H1 (cell line): ENCODE measurements around the gene DBH. TPM values are rescaled to one million over a fixed set of nuclear protein-coding genes. Genes with fewer than 3 reads are reported as not detected.

Experiments used
- CTCF ChIA-PET: fragments of 300-600 bp; sonication (Branson Sonifier 250); formaldehyde crosslinking; loops from one replicate; lab custom pipeline; 2021; ENCODE audit not compliant: partially characterized antibody; lab: Charles Lee
- POLR2A ChIA-PET: fragments of 300-600 bp; sonication (Branson Sonifier 250); formaldehyde crosslinking; loops from one replicate; lab custom pipeline; 2021; ENCODE audit warnings: inconsistent platforms; ENCODE audit not compliant: partially characterized antibody; lab: Charles Lee
- DNase-seq, 2 experiments: peaks; one replicate each; pipeline versions ENCODE4 v3.0.0 to v3.0.0-alpha.2; 2010 to 2022; ENCODE audit warnings: low spot score in 2 of 2, low read depth in 1 of 2, mixed read lengths in 1 of 2
- FAIRE-seq: peaks from 2 replicates; lab custom pipeline; 2011; peaks lifted over from hg19 to GRCh38; lab: Jason Lieb, UNC
- H2AFZ ChIP-seq: 2 replicates; pipeline ENCODE4 v1.8.1; 2012; ENCODE audit warnings: low read length, inconsistent platforms
- H2AK5ac ChIP-seq: 2 replicates; pipeline ENCODE4 v1.6.1; 2013; ENCODE audit warnings: low read depth, low read length
- H2BK120ac ChIP-seq: replicated peaks from 2 replicates; pipeline ENCODE3; 2013; ENCODE audit warnings: low read depth, low read length, inconsistent platforms
- H2BK12ac ChIP-seq: 2 replicates; pipeline ENCODE4 v1.6.1; 2013; ENCODE audit warnings: low read depth, low read length
- H2BK15ac ChIP-seq: 2 replicates; pipeline ENCODE4 v1.6.1; 2013; ENCODE audit warnings: low read length
- H2BK20ac ChIP-seq: 2 replicates; pipeline ENCODE4 v1.6.1; 2013; ENCODE audit warnings: low read length
- H2BK5ac ChIP-seq: 2 replicates; pipeline ENCODE4 v1.6.1; 2013; ENCODE audit warnings: low read depth, low read length
- H3K14ac ChIP-seq: 2 replicates; pipeline ENCODE4 v1.6.1; 2013; ENCODE audit warnings: inconsistent platforms; ENCODE audit not compliant: insufficient read length
- H3K18ac ChIP-seq: 2 replicates; pipeline ENCODE4 v1.6.1; 2013; ENCODE audit warnings: low read length; ENCODE audit errors: extremely low read depth
- H3K23ac ChIP-seq: 2 replicates; pipeline ENCODE4 v1.6.1; 2013; ENCODE audit warnings: inconsistent platforms; ENCODE audit not compliant: insufficient read length
- H3K23me2 ChIP-seq: 2 replicates; pipeline ENCODE4 v1.6.1; 2013; ENCODE audit warnings: low read depth, low read length
- H3K27ac ChIP-seq: 2 replicates; pipeline ENCODE4 v1.6.1; 2011; ENCODE audit warnings: low read depth, low read length, inconsistent platforms
- H3K27me3 ChIP-seq, 4 experiments: replicated peaks in 1 of 4; 1 replicate in 1 of 4; 2 replicates in 3 of 4; pipeline versions ENCODE4 v1.6.1 to v1.8.1; 2011 to 2013; ENCODE audit warnings: low read length in 3 of 4, mild to moderate bottlenecking in 3 of 4, inconsistent platforms in 2 of 4, mixed read lengths in 2 of 4, moderate library complexity in 1 of 4; ENCODE audit not compliant: control insufficient read depth in 3 of 4, insufficient read depth in 3 of 4; ENCODE audit errors: extremely low read depth in 1 of 4
- H3K36me3 ChIP-seq, 4 experiments: 2 replicates each; pipeline versions ENCODE4 v1.6.1 to v1.8.1; 2011 to 2013; ENCODE audit warnings: mild to moderate bottlenecking in 4 of 4, low read length in 3 of 4, moderate library complexity in 2 of 4, control low read depth in 1 of 4, inconsistent platforms in 1 of 4; ENCODE audit not compliant: insufficient read depth in 4 of 4, control insufficient read depth in 2 of 4
- H3K4ac ChIP-seq: replicated peaks from 2 replicates; pipeline ENCODE3; 2013; ENCODE audit warnings: low read length, low read depth, mixed read lengths, inconsistent platforms; ENCODE audit not compliant: insufficient read length
- H3K4me1 ChIP-seq, 4 experiments: replicated peaks in 1 of 4; 1 replicate in 1 of 4; 2 replicates in 3 of 4; pipeline versions ENCODE4 v1.6.1 to v1.8.1; 2011 to 2013; ENCODE audit warnings: low read length in 3 of 4, inconsistent platforms in 2 of 4, mixed read lengths in 1 of 4; ENCODE audit not compliant: insufficient read depth in 4 of 4, control insufficient read depth in 3 of 4
- H3K4me2 ChIP-seq, 2 experiments: 2 replicates each; pipeline versions ENCODE4 v1.6.1 to v1.8.1; 2011 to 2013; ENCODE audit warnings: low read depth in 2 of 2, low read length in 2 of 2, control low read depth in 1 of 2, inconsistent platforms in 1 of 2, mild to moderate bottlenecking in 1 of 2; ENCODE audit not compliant: insufficient read depth in 1 of 2
- H3K4me3 ChIP-seq, 4 experiments: fragments of 200-600, 300-600 bp in 1 of 4; sonication (generic), shearing (Covaris generic), sonication (Bioruptor Twin) in 1 of 4; 2 replicates each; pipeline versions ENCODE4 v1.5.1 to v1.8.1; 2011 to 2016; ENCODE audit warnings: low read length in 4 of 4, low read depth in 3 of 4, control low read depth in 2 of 4, inconsistent platforms in 2 of 4, mild to moderate bottlenecking in 2 of 4, mixed read lengths in 1 of 4, moderate library complexity in 1 of 4; ENCODE audit not compliant: insufficient read depth in 2 of 4; ENCODE audit errors: extremely low read depth in 1 of 4
- H3K56ac ChIP-seq: replicated peaks from 2 replicates; pipeline ENCODE3; 2013; ENCODE audit warnings: low read depth, mild to moderate bottlenecking, mixed read lengths, low read length, inconsistent platforms; ENCODE audit not compliant: insufficient read length
- H3K79me1 ChIP-seq: 2 replicates; pipeline ENCODE4 v1.6.1; 2013; ENCODE audit warnings: low read depth, low read length, control low read depth
- H3K79me2 ChIP-seq, 2 experiments: 2 replicates each; pipeline versions ENCODE4 v1.6.1 to v1.8.1; 2012 to 2013; ENCODE audit warnings: low read length in 2 of 2, mild to moderate bottlenecking in 2 of 2, inconsistent platforms in 1 of 2; ENCODE audit not compliant: insufficient read depth in 2 of 2, control insufficient read depth in 1 of 2
- H3K9ac ChIP-seq, 4 experiments: replicated peaks in 1 of 4; 1 replicate in 1 of 4; 2 replicates in 3 of 4; pipeline versions ENCODE4 v1.6.1 to v1.8.1; 2011 to 2013; ENCODE audit warnings: low read depth in 3 of 4, low read length in 3 of 4, control low read depth in 2 of 4, mild to moderate bottlenecking in 2 of 4, moderate library complexity in 2 of 4, inconsistent platforms in 1 of 4; ENCODE audit errors: extremely low read depth in 1 of 4
- H3K9me3 ChIP-seq, 2 experiments: 2 replicates each; pipeline versions ENCODE4 v1.6.1 to v1.8.1; 2012 to 2013; ENCODE audit warnings: mild to moderate bottlenecking in 2 of 2, moderate library complexity in 2 of 2, control low read depth in 1 of 2, inconsistent platforms in 1 of 2, low read depth in 1 of 2, low read length in 1 of 2, mixed read lengths in 1 of 2; ENCODE audit not compliant: insufficient read depth in 2 of 2
- H4K20me1 ChIP-seq, 2 experiments: replicated peaks in 1 of 2; 2 replicates each; pipeline versions ENCODE3 to v1.8.1; 2011 to 2013; ENCODE audit warnings: inconsistent platforms in 2 of 2, low read length in 2 of 2, mild to moderate bottlenecking in 1 of 2; ENCODE audit not compliant: insufficient read depth in 2 of 2, control insufficient read depth in 1 of 2
- H4K5ac ChIP-seq: 2 replicates; pipeline ENCODE4 v1.6.1; 2013; ENCODE audit warnings: low read length, low read depth, mixed read lengths, inconsistent platforms; ENCODE audit not compliant: insufficient read length
- H4K8ac ChIP-seq: 2 replicates; pipeline ENCODE4 v1.8.0; 2013; ENCODE audit warnings: mild to moderate bottlenecking, moderate library complexity, low read length, inconsistent platforms; ENCODE audit not compliant: insufficient read depth; ENCODE audit errors: extremely low read depth
- H4K91ac ChIP-seq: replicated peaks from 2 replicates; pipeline ENCODE3; 2013; ENCODE audit warnings: low read length, mixed read lengths, inconsistent platforms; ENCODE audit not compliant: insufficient read length
- CREB1 ChIP-seq: IDR thresholded peaks from 2 replicates; pipeline ENCODE4 v1.6.1; 2012; ENCODE audit warnings: inconsistent platforms
- WGBS, 2 experiments: shearing (Covaris generic) in 1 of 2; methylation state at CpG; one replicate each; pipeline versions ENCODE4 v1.1.6 to v1.1.7; 2013 to 2015; ENCODE audit warnings: low lambda C conversion rate in 2 of 2, mixed read lengths in 2 of 2, inconsistent platforms in 1 of 2, low coverage in 1 of 2, missing lambda C conversion rate in 1 of 2; ENCODE audit not compliant: insufficient replicate concordance in 2 of 2, insufficient coverage in 1 of 2, insufficient read length in 1 of 2; ENCODE audit errors: extremely low coverage in 1 of 2, missing lambda C conversion rate in 1 of 2; 5-methylcytosine and 5-hydroxymethylcytosine counted together
- polyA plus RNA-seq, 7 experiments: library from polyadenylated mRNA; depleted of rRNA in 3 of 7; stranded (reverse) in 5 of 7; unstranded in 2 of 7; fragments of >200 nt in 5 of 7; fragments of 200-250 nt in 2 of 7; gene quantifications; 1 replicate in 5 of 7; 2 replicates in 1 of 7; 4 replicates in 1 of 7; pipeline versions ENCODE4 v1.2.1 to v1.2.3, GENCODE V29; 2011 to 2013; ENCODE audit warnings: missing spikeins in 2 of 7, mixed read lengths in 2 of 7
- total RNA-seq: library from RNA; stranded (reverse); fragmentation: NEBNext Ultra II Directional; extraction: Animal tissue kit (Norgen Biotek cat#: 25700); gene quantifications from 2 replicates; pipeline ENCODE4 v1.2.1, GENCODE V29; 2021

Gene DBH
- total and polyA plus RNA-seq, 2 of the 8 experiments (the other 6 are each of a cell fraction or from before 2014, with no cell fraction given), result 0.18 TPM; not detected in 1

DNA sequence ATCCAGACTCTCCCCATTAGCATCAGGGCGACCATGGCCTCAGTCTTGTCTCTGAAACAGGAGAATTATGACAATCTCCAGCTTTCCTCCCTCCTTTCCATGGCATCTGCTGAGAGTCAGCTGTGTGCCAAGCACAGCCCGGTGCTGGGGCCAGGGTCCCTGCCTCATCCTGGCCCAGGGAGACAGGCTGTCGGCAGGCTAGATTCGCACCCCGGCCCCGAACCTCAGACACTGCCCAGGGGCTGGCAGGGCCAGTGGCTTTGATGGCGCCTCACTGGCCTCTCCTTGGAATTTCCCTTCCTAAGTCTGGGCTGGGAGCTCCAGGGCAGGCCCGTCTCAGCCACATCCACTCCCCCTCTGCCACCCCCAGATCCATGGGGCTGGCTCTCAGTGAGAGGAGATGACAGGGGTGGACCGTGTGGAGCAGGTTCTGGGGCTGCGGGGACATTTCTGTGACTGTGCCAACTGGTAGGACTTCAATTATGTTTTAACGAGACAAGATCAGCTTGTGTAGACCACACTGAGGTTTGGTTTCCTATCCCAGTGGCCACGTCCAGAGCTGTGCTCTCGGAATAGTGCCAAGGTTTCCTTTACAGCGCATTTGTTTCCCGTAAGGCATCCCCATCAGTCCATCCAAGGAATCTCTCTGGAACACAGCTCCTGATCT is 42.4 kb upstream of the DBH start:
- Histone ChIP-seq H2BK20ac (no peak overlapping the region), H3K79me1 (no peaks in the 10 kb centered on the region), H3K4ac (no peak overlapping the region), H3K23me2 (no peaks in the 10 kb centered on the region), H2AK5ac (no peak overlapping the region), H3K23ac (no peak overlapping the region), H2BK12ac (no peak overlapping the region), H3K9ac (no peak overlapping the region), H4K20me1 (no peaks in the 10 kb centered on the region), H2BK120ac (no peak overlapping the region), H3K36me3 (no peaks in the 10 kb centered on the region), H3K18ac (no peak overlapping the region), H4K8ac (peak overlapping the region; percentile 43; the same call in 1 of the 2 replicates), H2BK5ac (no peak overlapping the region), H3K4me3 (no peak overlapping the region), H2AFZ (no peak overlapping the region), H3K27me3 (no peaks in the 10 kb centered on the region; a peak in 2 of 7 replicates), H3K9me3 (peaks cover 12 to 18% of the 10 kb centered on the region in 2 experiments), H2BK15ac (no peak overlapping the region), H3K14ac (no peak overlapping the region), H4K91ac (no peak overlapping the region), H3K56ac (no peak overlapping the region), H3K79me2 (no peaks in the 10 kb centered on the region), H3K4me1 (no peaks in the 10 kb centered on the region; a peak in 3 of 7 replicates), H4K5ac (no peak overlapping the region), H3K27ac (no peak overlapping the region), H3K4me2 (no peak overlapping the region)
- no peak for DNase-seq
- POLR2A ChIA-PET, result interaction anchor here (1.5 kb wide), 1 partner anchor 10 kb away, joined by 7 read pairs; no protein-coding TSS in a partner anchor
- no peak for FAIRE-seq
- CTCF ChIA-PET, result interaction anchor here (1.0 to 6.7 kb wide), 9 partner anchors 10 to 400 kb away, joined by 3 to 79 read pairs (median 4); partner anchors contain the start of gene FAM163B
- WGBS, 2 experiments, result 91% methylated on average over 15 of the region's 15 CpGs; no CpG with 5 or more reads in 1 of the 2 experiments
- no peak for TF ChIP-seq CREB1
